Measurements from ENCODE around the gene TST.

The TST gene

DNA sequence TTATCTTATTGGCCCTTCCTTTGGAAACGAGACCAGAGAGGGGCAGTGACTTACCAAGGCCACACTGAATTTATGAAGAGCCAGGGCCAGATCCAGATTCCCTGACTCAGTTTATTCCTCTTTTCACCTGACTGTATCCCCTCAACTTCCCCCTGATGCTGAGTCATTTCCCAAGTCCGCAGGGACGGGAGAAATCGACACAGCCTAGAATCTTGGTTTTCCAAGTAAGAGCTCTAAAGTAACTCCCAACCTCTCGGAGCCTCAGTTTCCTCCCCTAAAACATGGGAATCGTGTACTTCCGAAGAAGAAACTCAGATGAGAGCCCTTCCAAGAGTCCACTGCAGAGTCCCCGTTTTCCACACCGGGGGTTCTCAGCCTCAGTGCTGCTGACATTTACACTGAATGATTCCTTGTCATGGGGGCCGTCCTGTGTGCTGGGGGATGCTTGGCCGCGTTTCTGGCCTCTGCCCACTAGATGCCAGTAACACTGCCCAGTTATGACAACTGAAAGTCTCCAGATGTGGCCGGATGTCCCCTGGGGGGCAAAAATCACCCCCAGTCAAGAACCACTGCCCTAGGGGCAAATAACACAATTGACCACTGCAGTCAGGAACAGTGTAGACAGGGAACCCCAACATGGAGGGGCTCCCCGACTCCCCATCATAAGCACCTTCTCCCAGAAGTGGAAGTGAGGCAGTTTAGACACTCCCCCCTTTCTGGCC lies 11.5 kb upstream of the TST start:
- no peak for DNase-seq

GRCh38 chr22:37028692-37029674 lies 9.7 kb upstream of the TST start:
- DNase-seq = no peak

- DNase-seq = no peak
Measured at GRCh38 chr22:37027556-37027955, 8.3 kb upstream of the TST start.

DNA sequence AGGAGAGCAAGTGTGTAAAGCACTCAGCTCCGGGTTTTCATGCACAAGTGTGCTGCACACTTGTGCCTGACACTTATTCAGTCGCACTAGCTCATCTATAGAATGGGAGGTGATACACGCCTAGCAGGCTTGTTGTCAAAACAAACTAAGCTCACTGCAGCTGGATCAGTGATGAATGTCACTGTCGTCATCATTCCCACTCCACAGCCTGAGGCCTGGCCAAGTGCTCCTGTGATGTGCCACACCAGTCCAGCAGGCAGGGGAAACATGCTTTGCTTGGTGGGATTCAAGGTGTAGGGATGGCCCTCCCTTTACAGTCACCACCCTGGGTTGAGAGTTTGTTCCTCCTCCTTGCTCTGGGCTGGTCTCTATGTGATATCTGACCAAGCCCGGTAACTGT lies 7.1 kb upstream of the TST start:
- DNase-seq = no peak

GRCh38 chr22:37025500-37026070 lies 6.3 kb upstream of the TST start:
- DNase-seq = no peak

DNA sequence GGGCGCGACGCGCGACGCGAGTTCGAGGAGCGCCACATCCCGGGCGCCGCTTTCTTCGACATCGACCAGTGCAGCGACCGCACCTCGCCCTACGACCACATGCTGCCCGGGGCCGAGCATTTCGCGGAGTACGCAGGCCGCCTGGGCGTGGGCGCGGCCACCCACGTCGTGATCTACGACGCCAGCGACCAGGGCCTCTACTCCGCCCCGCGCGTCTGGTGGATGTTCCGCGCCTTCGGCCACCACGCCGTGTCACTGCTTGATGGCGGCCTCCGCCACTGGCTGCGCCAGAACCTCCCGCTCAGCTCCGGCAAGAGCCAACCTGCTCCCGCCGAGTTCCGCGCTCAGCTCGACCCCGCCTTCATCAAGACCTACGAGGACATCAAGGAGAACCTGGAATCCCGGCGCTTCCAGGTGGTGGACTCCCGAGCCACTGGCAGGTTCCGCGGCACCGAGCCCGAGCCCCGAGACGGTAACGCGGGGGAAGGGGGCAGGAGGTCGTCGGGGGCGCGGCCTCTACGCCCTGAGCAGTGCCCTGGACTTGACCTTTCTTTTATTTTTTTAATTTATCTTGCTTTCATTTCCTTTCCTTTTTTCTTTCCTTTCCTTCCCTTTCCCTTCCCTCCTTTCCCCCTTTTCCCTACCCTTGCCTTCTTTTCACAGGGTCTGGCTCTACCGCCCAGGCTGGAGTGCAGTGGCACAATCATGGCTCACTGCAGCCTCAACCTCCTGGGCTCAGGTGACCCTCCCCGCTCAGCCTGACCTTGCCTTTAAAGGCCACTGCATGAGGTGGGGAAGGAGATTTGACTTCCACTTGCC lies 5.3 kb upstream of the TST start:
- no peak for DNase-seq

- no peak for DNase-seq
Measured at GRCh38 chr22:37023743-37024338, 4.6 kb upstream of the TST start.

DNA sequence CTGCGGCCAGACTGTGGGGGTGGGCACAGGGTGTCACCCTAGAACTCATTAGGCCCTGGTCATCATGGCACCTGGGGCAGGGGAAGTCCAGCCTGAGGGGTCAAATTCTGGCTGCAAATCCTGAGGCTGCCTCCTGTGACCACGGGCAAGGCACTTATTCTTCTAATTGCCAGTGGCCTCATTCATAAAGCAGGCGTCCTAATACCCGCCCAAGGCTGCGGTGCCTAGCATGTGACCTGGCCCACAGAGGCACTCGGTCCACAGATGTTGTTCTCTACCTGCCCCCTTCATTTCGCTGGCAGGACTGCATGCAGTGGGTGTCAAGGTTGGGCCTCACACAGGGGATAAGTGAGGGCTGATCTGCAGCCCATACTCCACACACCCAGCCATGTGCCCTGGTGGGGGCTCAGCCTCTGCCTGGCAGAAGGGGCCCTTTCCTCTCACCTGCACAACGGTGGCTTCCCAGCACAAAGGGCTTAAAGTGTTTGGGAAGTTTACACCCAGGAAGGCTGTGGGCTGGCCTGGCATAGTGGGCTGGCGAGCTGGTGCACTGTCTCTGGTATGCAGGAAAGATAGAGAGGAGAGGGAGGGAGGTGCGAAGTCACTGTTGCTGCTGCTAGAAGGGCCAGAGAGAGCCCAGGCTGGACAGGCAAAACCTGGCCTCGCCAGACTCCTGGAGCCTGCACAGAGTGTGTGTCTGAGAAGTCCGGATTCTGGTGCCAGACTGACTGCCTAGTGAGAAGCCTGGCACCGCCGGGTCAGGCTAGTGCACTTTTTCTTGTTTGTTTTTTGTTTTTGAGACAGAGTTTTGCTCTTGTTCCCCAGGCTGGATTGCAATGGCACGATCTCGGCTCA lies 3.5 kb upstream of the TST start:
- DNase-seq = no peak

DNA sequence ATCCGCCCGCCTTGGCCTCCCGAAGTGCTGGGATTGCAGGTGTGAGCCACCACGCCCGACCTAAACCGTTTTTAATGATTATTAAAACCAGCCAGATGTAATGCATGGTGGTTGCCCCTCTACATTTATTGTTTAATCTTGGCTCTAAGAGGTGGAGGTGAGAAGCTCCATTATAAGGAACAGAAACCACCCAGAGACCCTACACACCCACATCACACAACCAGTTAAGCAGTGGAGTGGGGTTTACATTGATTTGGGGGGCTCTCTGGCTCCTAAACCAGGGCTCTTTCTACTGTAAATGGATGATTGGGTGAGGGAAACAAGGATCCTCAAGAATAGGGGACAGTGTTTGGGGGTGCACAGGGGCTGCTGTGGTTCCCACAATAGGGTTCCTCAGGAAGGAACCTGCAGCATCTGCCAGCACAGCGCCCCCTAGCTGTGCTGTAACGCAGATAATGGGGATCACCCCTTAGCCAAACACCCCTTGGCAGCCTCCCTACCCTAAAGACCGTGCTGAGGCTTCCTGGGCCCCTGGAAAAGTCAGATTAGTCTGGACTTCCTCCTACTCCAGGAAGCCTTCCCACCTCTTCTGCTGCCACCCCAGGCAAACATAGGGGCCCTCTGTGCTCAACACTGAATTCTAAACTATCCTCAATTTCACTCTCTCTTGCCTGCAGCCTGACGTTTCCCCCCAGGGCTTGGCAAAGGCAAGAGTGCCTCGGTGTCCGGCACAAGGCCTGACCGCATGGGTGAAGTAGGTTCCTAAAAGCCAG lies 2.6 kb upstream of the TST start:
- DNase-seq = no peak

DNA sequence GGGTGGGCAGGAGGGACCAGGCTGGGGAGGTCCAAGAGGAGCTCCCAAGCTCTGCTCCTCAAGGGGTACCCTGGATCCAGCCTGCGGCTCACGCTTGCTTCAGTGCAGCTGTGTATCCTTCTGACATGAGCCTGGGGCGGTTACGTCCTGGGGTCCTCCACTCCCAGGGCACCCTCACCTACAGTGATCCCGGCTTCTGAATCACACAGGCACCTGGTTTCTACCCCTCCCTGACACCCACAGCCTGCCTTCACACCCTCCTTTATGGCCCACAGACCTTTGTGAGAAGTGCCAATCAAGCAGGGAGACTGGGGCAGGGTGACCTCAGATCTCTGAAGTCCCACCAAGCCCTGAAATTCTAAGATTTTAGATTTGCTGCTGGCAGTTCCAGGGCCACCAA lies 1.8 kb upstream of the TST start:
- DNase-seq = no peak

DNA sequence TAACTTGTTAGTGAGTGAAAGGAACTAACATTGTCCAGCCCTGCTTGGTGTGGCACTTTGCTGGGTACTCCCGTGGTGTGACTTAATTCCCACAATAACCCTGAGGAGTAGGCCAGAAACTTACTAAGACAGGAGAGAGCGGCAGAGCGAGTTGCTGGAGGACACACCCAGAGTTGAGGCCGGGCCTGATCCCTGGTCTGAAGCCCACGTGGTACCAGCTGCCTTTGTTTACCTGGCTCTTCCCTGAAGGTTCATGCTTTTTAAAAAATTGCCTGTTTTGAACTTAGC lies 889 bp upstream of the TST start:
- DNase-seq = peak; percentile 15

DNA sequence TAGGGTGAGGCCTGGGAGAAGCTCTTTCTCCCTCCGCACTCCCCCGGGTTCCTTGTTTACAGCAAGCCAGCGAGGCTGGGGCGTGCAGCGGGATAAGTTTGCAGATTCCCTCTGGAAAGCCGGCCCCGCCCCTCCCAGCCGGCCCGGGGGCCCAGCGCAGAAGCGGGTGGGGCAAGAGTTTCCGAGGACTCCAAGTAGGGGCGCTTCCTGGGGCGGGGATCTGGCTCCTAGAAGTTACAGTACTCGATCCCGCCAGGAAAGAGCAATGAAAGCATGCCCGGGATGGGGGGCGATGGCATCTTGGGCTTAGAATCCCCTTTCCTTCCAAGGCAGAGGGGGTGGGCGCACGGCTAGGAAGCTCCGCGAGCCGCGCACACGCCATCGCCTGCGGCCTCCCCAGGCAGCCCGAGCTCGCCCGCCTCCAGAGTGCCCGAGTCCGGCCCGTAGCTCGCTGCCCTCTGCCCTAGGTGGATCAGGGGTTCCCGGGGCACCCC lies 385 bp downstream of the TST start:
- DNase-seq = peak; percentile 59

DNA sequence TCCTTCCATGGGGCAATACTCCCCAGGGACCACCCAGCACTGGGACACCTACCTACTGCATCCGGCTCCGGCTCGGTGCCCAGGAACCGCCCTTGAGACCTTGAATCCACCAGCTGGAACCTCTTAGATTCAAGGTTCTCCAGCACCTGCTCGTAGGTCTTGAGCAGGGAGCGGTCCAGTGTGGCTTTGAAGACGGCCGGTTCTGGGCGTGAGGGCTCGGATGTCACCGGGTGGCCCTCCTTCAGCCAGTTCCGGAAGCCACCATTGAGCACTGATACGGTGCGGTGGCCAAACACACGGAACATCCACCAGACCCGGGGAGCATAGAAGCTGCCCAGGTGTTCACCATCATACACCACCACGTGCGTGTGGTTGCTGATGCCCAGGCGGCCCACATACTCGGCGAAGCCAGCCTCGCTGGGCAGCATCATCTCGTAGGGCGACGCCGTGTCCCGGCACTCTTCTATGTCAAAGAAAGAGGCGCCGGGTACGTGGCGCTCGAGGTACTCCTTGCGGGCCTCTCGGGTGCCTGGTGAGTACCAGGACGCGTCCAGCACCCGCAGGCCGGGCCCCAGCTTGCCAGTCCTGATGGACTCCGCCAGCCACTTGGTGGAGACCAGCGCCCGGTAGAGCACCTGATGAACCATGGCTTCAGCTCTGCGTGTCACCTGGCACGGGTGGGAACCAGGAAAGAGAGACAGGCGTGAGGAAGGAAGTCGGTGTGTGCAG lies 997 bp downstream of the TST start:
- no peak for DNase-seq

DNA sequence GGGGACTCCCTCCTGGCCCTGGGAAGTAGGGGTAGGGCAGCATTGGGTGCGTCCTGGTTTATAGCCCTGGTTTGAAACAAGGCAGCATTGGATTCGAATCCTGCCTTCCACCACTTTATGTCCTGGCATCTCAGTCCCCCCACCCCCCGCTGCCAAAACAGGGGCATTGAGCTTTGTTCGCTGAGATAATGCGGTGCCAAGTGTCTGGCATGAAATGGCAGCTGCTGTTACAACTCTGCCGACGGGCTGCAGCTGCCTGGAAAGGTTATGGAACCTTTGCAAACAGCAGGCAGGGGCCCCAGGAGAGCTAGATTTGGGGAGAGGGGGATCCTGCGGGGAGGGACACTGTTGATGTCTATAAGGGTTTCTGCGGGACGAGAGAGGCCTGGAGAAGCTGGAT lies 1.9 kb downstream of the TST start:
- no peak for DNase-seq

GRCh38 chr22:37016134-37016910 lies 2.9 kb downstream of the TST start:
- DNase-seq = no peak

GRCh38 chr22:37015587-37015878 lies 3.7 kb downstream of the TST start:
- DNase-seq = no peak

GRCh38 chr22:37014835-37015586 lies 4.2 kb downstream of the TST start:
- DNase-seq = no peak

GRCh38 chr22:37014415-37014806 lies 4.8 kb downstream of the TST start:
- DNase-seq = no peak

DNA sequence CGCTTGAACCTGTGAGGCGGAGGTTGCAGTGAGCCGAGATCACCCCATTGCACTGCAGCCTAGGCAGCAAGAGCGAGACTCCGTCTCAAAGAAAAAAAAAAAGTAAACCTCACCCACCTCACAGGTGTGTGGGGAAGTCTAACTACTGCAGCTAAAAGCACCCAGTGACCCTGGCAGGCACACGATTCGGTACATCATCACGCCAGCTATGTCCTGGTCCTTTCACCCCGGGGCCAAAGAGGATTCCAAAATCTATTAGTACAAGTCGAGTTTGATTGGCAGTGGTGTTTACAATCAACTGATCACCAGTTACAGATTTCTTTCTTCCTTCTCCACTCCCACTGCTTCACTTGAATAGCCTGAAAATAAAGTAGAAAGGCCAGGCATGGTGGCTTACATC lies 6.3 kb downstream of the TST start:
- DNase-seq = no peak

All from NCI-H510A treated with DMSO at 0.1 percent for 48 hours (cell line).